Thyroid gland (tissue), 4 donors: Measurements from ENCODE around the gene MACF1.

Source experiments
- POLR2A ChIP-seq, 2 donors: fragments of 450-650 bp; IDR thresholded peaks; one replicate each; pipeline ENCODE4 v1.6.1; 2017; ENCODE audit warnings: antibody characterized with exemption in 2 of 2, mild to moderate bottlenecking in 2 of 2, moderate library complexity in 1 of 2
- TF ChIP-seq, protein P1 (sequence below), 6 experiments: fragments of 200-600 bp in 3 of 6; fragments of 450-650 bp in 3 of 6; sonication (generic) in 3 of 6; IDR thresholded peaks; one replicate each; pipeline ENCODE4 v1.5.1; 2016 to 2019; ENCODE audit warnings: antibody characterized with exemption in 6 of 6, mild to moderate bottlenecking in 2 of 6, inconsistent platforms in 1 of 6, moderate library complexity in 1 of 6

GRCh38 chr1:39450956-39451606, 246.6 kb downstream of the MACF1 start:
- TF ChIP-seq, protein P1, sequence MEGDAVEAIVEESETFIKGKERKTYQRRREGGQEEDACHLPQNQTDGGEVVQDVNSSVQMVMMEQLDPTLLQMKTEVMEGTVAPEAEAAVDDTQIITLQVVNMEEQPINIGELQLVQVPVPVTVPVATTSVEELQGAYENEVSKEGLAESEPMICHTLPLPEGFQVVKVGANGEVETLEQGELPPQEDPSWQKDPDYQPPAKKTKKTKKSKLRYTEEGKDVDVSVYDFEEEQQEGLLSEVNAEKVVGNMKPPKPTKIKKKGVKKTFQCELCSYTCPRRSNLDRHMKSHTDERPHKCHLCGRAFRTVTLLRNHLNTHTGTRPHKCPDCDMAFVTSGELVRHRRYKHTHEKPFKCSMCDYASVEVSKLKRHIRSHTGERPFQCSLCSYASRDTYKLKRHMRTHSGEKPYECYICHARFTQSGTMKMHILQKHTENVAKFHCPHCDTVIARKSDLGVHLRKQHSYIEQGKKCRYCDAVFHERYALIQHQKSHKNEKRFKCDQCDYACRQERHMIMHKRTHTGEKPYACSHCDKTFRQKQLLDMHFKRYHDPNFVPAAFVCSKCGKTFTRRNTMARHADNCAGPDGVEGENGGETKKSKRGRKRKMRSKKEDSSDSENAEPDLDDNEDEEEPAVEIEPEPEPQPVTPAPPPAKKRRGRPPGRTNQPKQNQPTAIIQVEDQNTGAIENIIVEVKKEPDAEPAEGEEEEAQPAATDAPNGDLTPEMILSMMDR (IDR thresholded peaks at IDR 0.05): no peak
- no peak for TF ChIP-seq POLR2A (IDR thresholded peaks at IDR 0.05)
